Spleen (tissue), 11 donors: ENCODE results near the gene PDIA5. TPM values are rescaled to one million over a fixed set of nuclear protein-coding genes. Genes with fewer than 3 reads are reported as not detected.
"Not testable (repeated sequence)": the region's sequence is repeated elsewhere in the genome, so short reads cannot be mapped to it uniquely, and the experiment has no call there.

ENCODE experiments used
- DNase-seq: peaks from one replicate; pipeline ENCODE4 v3.0.0-alpha.2; 2020
- H3K27ac ChIP-seq, 8 donors: fragments of 200-600 bp; sonication (generic) in 7 of 8; 1 replicate in 4 of 8; 2 replicates in 4 of 8; pipeline versions ENCODE4 v1.5.0 to v1.8.0; 2016 to 2021; ENCODE audit warnings: inconsistent platforms in 4 of 8, mild to moderate bottlenecking in 4 of 8, moderate library complexity in 1 of 8
- H3K27me3 ChIP-seq, 7 donors: fragments of 200-600 bp; sonication (generic) in 6 of 7; replicated peaks in 1 of 7; 1 replicate in 4 of 7; 2 replicates in 3 of 7; pipeline versions ENCODE4 v1.5.0 to v1.8.0; 2016 to 2021; ENCODE audit warnings: inconsistent platforms in 3 of 7, mild to moderate bottlenecking in 1 of 7
- H3K36me3 ChIP-seq, 6 donors: fragments of 200-600 bp; sonication (generic) in 5 of 6; 1 replicate in 4 of 6; 2 replicates in 2 of 6; pipeline versions ENCODE4 v1.5.0 to v1.8.0; 2016 to 2021; ENCODE audit warnings: inconsistent platforms in 2 of 6
- H3K4me1 ChIP-seq, 6 donors: fragments of 200-600 bp; sonication (generic) in 5 of 6; 1 replicate in 3 of 6; 2 replicates in 3 of 6; pipeline versions ENCODE4 v1.5.0 to v1.8.0; 2016 to 2021; ENCODE audit warnings: inconsistent platforms in 3 of 6
- H3K4me3 ChIP-seq, 8 donors: fragments of 200-600 bp; sonication (generic) in 7 of 8; 1 replicate in 4 of 8; 2 replicates in 4 of 8; pipeline versions ENCODE4 v1.5.0 to v1.8.0; 2016 to 2021; ENCODE audit warnings: inconsistent platforms in 4 of 8, mild to moderate bottlenecking in 4 of 8, moderate library complexity in 2 of 8
- H3K9me3 ChIP-seq, 8 donors: fragments of 200-600 bp; sonication (generic) in 7 of 8; 1 replicate in 4 of 8; 2 replicates in 4 of 8; pipeline versions ENCODE4 v1.5.0 to v1.8.0; 2016 to 2021; ENCODE audit warnings: inconsistent platforms in 4 of 8
- CTCF ChIP-seq, 11 experiments: fragments of 200-600 bp in 7 of 11; fragments of 450-650 bp in 4 of 11; sonication (generic) in 4 of 11; IDR thresholded peaks in 8 of 11; conservative IDR thresholded peaks in 3 of 11; 1 replicate in 7 of 11; 2 replicates in 4 of 11; pipeline versions ENCODE4 v1.4.0 to v1.8.0; 2016 to 2021; ENCODE audit warnings: antibody characterized with exemption in 11 of 11, inconsistent platforms in 4 of 11, mild to moderate bottlenecking in 1 of 11
- POLR2A ChIP-seq, 3 donors: fragments of 450-650 bp; IDR thresholded peaks; one replicate each; pipeline ENCODE4 v1.5.1; 2017; ENCODE audit warnings: antibody characterized with exemption in 3 of 3, mild to moderate bottlenecking in 1 of 3
- POLR2AphosphoS5 ChIP-seq, 3 donors: sonication (generic); formaldehyde crosslinking; IDR thresholded peaks; one replicate each; pipeline ENCODE4 v1.5.1; 2017; ENCODE audit warnings: antibody characterized with exemption in 3 of 3
- WGBS, 5 donors: extraction: QIAGEN DNeasy Blood & Tissue Kit in 3 of 5; methylation state at CpG; one replicate each; pipeline versions ENCODE4 v1.1.5 to v1.1.7; 2013 to 2018; 5-methylcytosine and 5-hydroxymethylcytosine counted together
- intact Hi-C: fragments of 100-400 bp; cut with DNase I; formaldehyde crosslinking; loops from one replicate; pipeline ENCODE4 v1.15.0; 2023; ENCODE audit warnings: low total_unique reads
- polyA plus RNA-seq, 3 donors: library from polyadenylated mRNA; stranded (reverse); fragments of 200-250 nt; gene quantifications; one replicate each; pipeline ENCODE4 v1.2.1, GENCODE V29; 2013
- total RNA-seq, 7 donors: library from RNA; depleted of rRNA in 3 of 7; stranded (reverse); fragments of >200 nt in 3 of 7; fragmentation: NEBNext Ultra II Directional in 4 of 7; extraction: Animal tissue kit (Norgen Biotek cat#: 25700) in 4 of 7; gene quantifications; one replicate each; pipeline versions ENCODE4 v1.1.0 to v1.2.1, GENCODE V29; 2016 to 2021
- donor health status: healthy with polysubstance abuse.
- donor health status: DM: no; HTN: no; CAD: no; lungs with moderate emphysema.
- donor health status: DM: no; HTN: no; CAD: no.
- donor health status: Bipolar disorder and iron deficiency.
- donor health status: healthy.
- donor health status: DM: no; HTN: no; CAD: no.
- donor health status: DM: yes; HTN: yes; CAD: no.

Gene PDIA5
- total and polyA plus RNA-seq, 10 donors = 5.8 to 30.2 (median 19.7) TPM

GRCh38 chr3:123149525-123149924 is 82.7 kb downstream of the PDIA5 start:
- Histone ChIP-seq H3K36me3 (peaks cover 0 to 94% (median 40%) of the 10 kb centered on the region in 6 donors), H3K27me3 (no peaks in the 10 kb centered on the region), H3K9me3 (peaks cover 0 to 8% (median 0%) of the 10 kb centered on the region in 8 donors), H3K27ac (no peak overlapping the region), H3K4me1 (peaks cover 0 to 23% (median 0%) of the 10 kb centered on the region in 6 donors), H3K4me3 (no peak overlapping the region)
- intact Hi-C loops = no loop called here
- no peak for DNase-seq
- 92 to 96% (median 95%) methylated on average over 3 of the region's 3 CpGs for WGBS, 5 donors
- no peak for TF ChIP-seq POLR2AphosphoS5 (IDR thresholded peaks at IDR 0.05)
- TF ChIP-seq CTCF (IDR thresholded peaks at IDR 0.05 in 8 of 11, conservative IDR thresholded peaks at IDR 0.05 in 3 of 11) = no peak
- no peak for TF ChIP-seq POLR2A (IDR thresholded peaks at IDR 0.05)

- intact Hi-C loops = no loop called here
- Histone ChIP-seq H3K4me3 (no peak overlapping the region), H3K4me1 (peaks cover 0 to 25% (median 0%) of the 10 kb centered on the region in 6 donors), H3K27ac (peak overlapping the region in 1 of 8 donors; percentile 72), H3K27me3 (no peaks in the 10 kb centered on the region), H3K9me3 (peaks cover 0 to 8% (median 0%) of the 10 kb centered on the region in 8 donors), H3K36me3 (peaks cover 0 to 94% (median 41%) of the 10 kb centered on the region in 6 donors)
- TF ChIP-seq CTCF (IDR thresholded peaks at IDR 0.05 in 8 of 11, conservative IDR thresholded peaks at IDR 0.05 in 3 of 11) (no peak), POLR2A (IDR thresholded peaks at IDR 0.05) (no peak), POLR2AphosphoS5 (IDR thresholded peaks at IDR 0.05) (no peak)
- DNase-seq = no peak
- 94 to 97% (median 95%) methylated on average over 15 of the region's 15 CpGs for WGBS, 5 donors
Measured at GRCh38 chr3:123150449-123151215, 83.8 kb downstream of the PDIA5 start.

GRCh38 chr3:123151251-123151705 is 84.5 kb downstream of the PDIA5 start:
- Histone ChIP-seq H3K36me3 (peaks cover 0 to 94% (median 40%) of the 10 kb centered on the region in 6 donors), H3K4me1 (peaks cover 0 to 25% (median 0%) of the 10 kb centered on the region in 6 donors), H3K27me3 (no peaks in the 10 kb centered on the region), H3K27ac (peak overlapping the region in 3 of 8 donors; percentile 42 to 72 (median 46)), H3K4me3 (no peak overlapping the region), H3K9me3 (peaks cover 0 to 8% (median 0%) of the 10 kb centered on the region in 8 donors)
- no peak for DNase-seq
- no peak for TF ChIP-seq POLR2AphosphoS5 (IDR thresholded peaks at IDR 0.05)
- TF ChIP-seq CTCF (IDR thresholded peaks at IDR 0.05 in 8 of 11, conservative IDR thresholded peaks at IDR 0.05 in 3 of 11) = no peak
- TF ChIP-seq POLR2A (IDR thresholded peaks at IDR 0.05) = no peak
- WGBS, 5 donors = 85 to 93% (median 89%) methylated on average over 7 of the region's 7 CpGs
- intact Hi-C loops = no loop called here

GRCh38 chr3:123151853-123152420 is 85.1 kb downstream of the PDIA5 start:
- H3K9me3 ChIP-seq, DNase-seq, H3K27me3 ChIP-seq, H3K4me3 ChIP-seq, intact Hi-C loops: not testable (repeated sequence)
- 62 to 87% (median 76%) methylated on average over 3 of the region's 3 CpGs for WGBS, 5 donors
- H3K4me1 ChIP-seq = peaks cover 0 to 25% (median 0%) of the 10 kb centered on the region in 6 donors
- H3K36me3 ChIP-seq = peaks cover 0 to 94% (median 44%) of the 10 kb centered on the region in 6 donors
- H3K27ac ChIP-seq = peak overlapping the region in 3 of 8 donors; percentile 42 to 72 (median 46)
